ENCODE measurements around the gene ITGB7.

Gene ITGB7

GRCh38 chr12:53217051-53217930 lies 10.2 kb upstream of the ITGB7 start:
- H3K4me3 ChIP-seq (ENCODE audit: low read length): peak overlapping the region; percentile 90
- DNase-seq (ENCODE audit: low read depth): peak; percentile 72
- TF ChIP-seq CTCF (conservative IDR thresholded peaks at IDR 0.05; ENCODE audit: low read length): no peak

GRCh38 chr12:53215497-53215896 lies 8.4 kb upstream of the ITGB7 start:
- no peak overlapping the region for H3K4me3 ChIP-seq (ENCODE audit: low read length)
- DNase-seq (ENCODE audit: low read depth): no peak
- no peak for TF ChIP-seq CTCF (conservative IDR thresholded peaks at IDR 0.05; ENCODE audit: low read length)

- no peak for DNase-seq (ENCODE audit: low read depth)
- no peak for TF ChIP-seq CTCF (conservative IDR thresholded peaks at IDR 0.05; ENCODE audit: low read length)
- no peak overlapping the region for H3K4me3 ChIP-seq (ENCODE audit: low read length)
These were observed 7.8 kb upstream of the ITGB7 start for GRCh38 chr12:53214687-53215455.

GRCh38 chr12:53214221-53214620 lies 7.2 kb upstream of the ITGB7 start:
- no peak for DNase-seq (ENCODE audit: low read depth)
- TF ChIP-seq CTCF (conservative IDR thresholded peaks at IDR 0.05; ENCODE audit: low read length): no peak
- no peak overlapping the region for H3K4me3 ChIP-seq (ENCODE audit: low read length)

GRCh38 chr12:53213348-53213747 lies 6.3 kb upstream of the ITGB7 start:
- DNase-seq (ENCODE audit: low read depth): peak; percentile 70
- peak; percentile 90 for TF ChIP-seq CTCF (conservative IDR thresholded peaks at IDR 0.05; ENCODE audit: low read length)

GRCh38 chr12:53212931-53213330 lies 5.9 kb upstream of the ITGB7 start:
- H3K4me3 ChIP-seq (ENCODE audit: low read length): no peak overlapping the region
- no peak for DNase-seq (ENCODE audit: low read depth)
- no peak for TF ChIP-seq CTCF (conservative IDR thresholded peaks at IDR 0.05; ENCODE audit: low read length)

More at GRCh38 chr12:53213348-53213747, 6.3 kb upstream of the ITGB7 start:
- H3K4me3 ChIP-seq (ENCODE audit: low read length): no peak overlapping the region

Measured in AG10803 (cell line).